A673 (cell line): ENCODE results near the gene RUNDC3A.

ENCODE experiments used
- EZH2 ChIP-seq: fragments of 200-600 bp; sonication (generic); IDR thresholded peaks from 2 replicates; pipeline ENCODE4 v1.6.1; 2017; ENCODE audit warnings: borderline replicate concordance, low read depth, mild to moderate bottlenecking, mixed read lengths, antibody characterized with exemption, low read length; ENCODE audit not compliant: poor library complexity, severe bottlenecking
- TF ChIP-seq, protein P1 (sequence below): fragments of 300-800, 200-600 bp; sonication (generic); conservative IDR thresholded peaks from 2 replicates; pipeline ENCODE4 v1.5.1; 2017; ENCODE audit warnings: low read depth, mild to moderate bottlenecking, antibody characterized with exemption, low read length, moderate library complexity, mixed read lengths

DNA sequence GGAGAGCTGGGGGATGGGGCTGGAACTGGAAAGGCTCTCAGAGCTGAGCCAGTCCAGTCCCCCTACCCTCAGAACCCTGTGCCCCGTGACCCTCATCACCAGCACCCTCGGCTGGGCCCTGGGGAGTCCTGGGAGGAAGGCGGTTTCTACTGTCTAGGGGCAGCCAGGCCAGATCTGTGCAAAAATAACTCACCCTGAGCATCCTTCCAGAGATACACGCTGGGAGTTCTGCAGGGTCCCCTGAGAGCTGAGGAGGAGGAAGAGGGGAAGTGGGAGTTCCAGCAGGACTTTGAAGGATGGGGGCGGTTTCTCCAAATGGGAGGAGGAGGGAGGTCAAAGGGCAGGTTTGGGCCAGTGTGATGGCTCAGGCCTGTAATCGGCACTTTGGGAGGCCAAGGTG is 35.4 kb upstream of the RUNDC3A start:
- TF ChIP-seq, protein P1, sequence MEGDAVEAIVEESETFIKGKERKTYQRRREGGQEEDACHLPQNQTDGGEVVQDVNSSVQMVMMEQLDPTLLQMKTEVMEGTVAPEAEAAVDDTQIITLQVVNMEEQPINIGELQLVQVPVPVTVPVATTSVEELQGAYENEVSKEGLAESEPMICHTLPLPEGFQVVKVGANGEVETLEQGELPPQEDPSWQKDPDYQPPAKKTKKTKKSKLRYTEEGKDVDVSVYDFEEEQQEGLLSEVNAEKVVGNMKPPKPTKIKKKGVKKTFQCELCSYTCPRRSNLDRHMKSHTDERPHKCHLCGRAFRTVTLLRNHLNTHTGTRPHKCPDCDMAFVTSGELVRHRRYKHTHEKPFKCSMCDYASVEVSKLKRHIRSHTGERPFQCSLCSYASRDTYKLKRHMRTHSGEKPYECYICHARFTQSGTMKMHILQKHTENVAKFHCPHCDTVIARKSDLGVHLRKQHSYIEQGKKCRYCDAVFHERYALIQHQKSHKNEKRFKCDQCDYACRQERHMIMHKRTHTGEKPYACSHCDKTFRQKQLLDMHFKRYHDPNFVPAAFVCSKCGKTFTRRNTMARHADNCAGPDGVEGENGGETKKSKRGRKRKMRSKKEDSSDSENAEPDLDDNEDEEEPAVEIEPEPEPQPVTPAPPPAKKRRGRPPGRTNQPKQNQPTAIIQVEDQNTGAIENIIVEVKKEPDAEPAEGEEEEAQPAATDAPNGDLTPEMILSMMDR = no peak
- TF ChIP-seq EZH2 = no peak
